GM12891 (cell line): Measurements from ENCODE around the gene PLLP.

ENCODE experiments used
- PAX5 ChIP-seq: IDR thresholded peaks from 2 replicates; pipeline ENCODE4 v1.6.1; 2011; ENCODE audit warnings: low read length, moderate library complexity, mild to moderate bottlenecking; ENCODE audit not compliant: insufficient read depth, severe bottlenecking
- POLR2A ChIP-seq: IDR thresholded peaks from 2 replicates; pipeline ENCODE4 v1.6.1; 2011; ENCODE audit warnings: low read depth, low read length, control low read depth
- POLR2AphosphoS5 ChIP-seq: IDR thresholded peaks from 2 replicates; pipeline ENCODE4 v1.6.1; 2011; ENCODE audit warnings: low read depth, low read length, control low read depth
- TAF1 ChIP-seq: IDR thresholded peaks from 2 replicates; pipeline ENCODE4 v1.6.1; 2011; ENCODE audit warnings: low read depth, low read length, control low read depth

- TF ChIP-seq POLR2AphosphoS5 (no peak), POLR2A (no peak), TAF1 (no peak), PAX5 (no peak)
Measured at GRCh38 chr16:57303021-57303909, 18.8 kb upstream of the PLLP start.
